ENCODE measurements around the gene ZNF423. TPM values are rescaled to one million over a fixed set of nuclear protein-coding genes. Genes with fewer than 3 reads are reported as not detected.

The ZNF423 gene
- total and polyA plus RNA-seq, 9 of the 15 experiments (the other 6 are each of a cell fraction or from before 2014, with no cell fraction given): not detected

GRCh38 chr16:49750341-49751000 lies 105.4 kb downstream of the ZNF423 start (continued):
- TF ChIP-seq IRF9 (tag; IDR thresholded peaks at IDR 0.05): no peak
- no peak for TF ChIP-seq KAT2B (IDR thresholded peaks at IDR 0.05; ENCODE audit: low read depth, low read length)
- TF ChIP-seq SIRT6 (IDR thresholded peaks at IDR 0.05; ENCODE audit: low read depth, low read length): no peak
- no peak for TF ChIP-seq RERE (CRISPR knock-in tag; IDR thresholded peaks at IDR 0.05; ENCODE audit: borderline replicate concordance)
- no peak for TF ChIP-seq DLX4 (CRISPR knock-in tag; IDR thresholded peaks at IDR 0.05)
